GM12878 (cell line): ENCODE measurements around the gene EVX1.

Experiments
- BCL3 ChIP-seq: IDR thresholded peaks from 2 replicates; pipeline ENCODE4 v1.6.1; 2011; ENCODE audit warnings: borderline replicate concordance, low read depth, mild to moderate bottlenecking, moderate library complexity, low read length; ENCODE audit not compliant: insufficient read depth, poor library complexity, severe bottlenecking
- CBX5 ChIP-seq: sonication (generic); IDR thresholded peaks from 2 replicates; pipeline ENCODE4 v1.6.1; 2016; ENCODE audit warnings: low read depth, moderate library complexity, mild to moderate bottlenecking, inconsistent platforms
- EP300 ChIP-seq, 2 experiments: fragments of 150-350 bp in 1 of 2; IDR thresholded peaks; 2 replicates each; pipeline ENCODE4 v1.6.1; 2011 to 2012; ENCODE audit warnings: low read depth in 2 of 2, low read length in 2 of 2, borderline replicate concordance in 1 of 2, improper control_type of control experiment in 1 of 2, inconsistent platforms in 1 of 2; ENCODE audit not compliant: control insufficient read depth in 1 of 2
- PAX8 ChIP-seq: fragments of 450-650 bp; IDR thresholded peaks from 2 replicates; pipeline ENCODE4 v1.6.1; 2017; ENCODE audit warnings: mild to moderate bottlenecking, moderate library complexity
- PBX3 ChIP-seq: IDR thresholded peaks from 2 replicates; pipeline ENCODE4 v1.6.1; 2011; ENCODE audit warnings: mild to moderate bottlenecking, low read depth, low read length, moderate library complexity; ENCODE audit not compliant: insufficient replicate concordance
- POLR2A ChIP-seq: IDR thresholded peaks from 2 replicates; pipeline ENCODE4 v1.6.1; 2011; ENCODE audit warnings: low read depth, mild to moderate bottlenecking, low read length
- SIX5 ChIP-seq: IDR thresholded peaks from 2 replicates; pipeline ENCODE4 v1.6.1; 2011; ENCODE audit warnings: mild to moderate bottlenecking, low read depth, low read length, moderate library complexity; ENCODE audit not compliant: severe bottlenecking
- ZSCAN29 ChIP-seq: fragments of 450-650 bp; IDR thresholded peaks from 2 replicates; pipeline ENCODE4 v1.6.1; 2017; ENCODE audit warnings: mild to moderate bottlenecking, moderate library complexity
- TF ChIP-seq, protein P1 (sequence below), 3 experiments: IDR thresholded peaks in 2 of 3; conservative IDR thresholded peaks in 1 of 3; 2 replicates each; pipeline ENCODE4 v1.5.1; 2011; ENCODE audit warnings: low read depth in 3 of 3, low read length in 3 of 3, mild to moderate bottlenecking in 3 of 3, control low read depth in 2 of 3, moderate library complexity in 2 of 3, inconsistent platforms in 1 of 3, mixed read lengths in 1 of 3; ENCODE audit not compliant: control insufficient read depth in 2 of 3, insufficient read depth in 1 of 3; ENCODE audit errors: extremely low read depth in 1 of 3

GRCh38 chr7:27203365-27203953 lies 39.1 kb upstream of the EVX1 start:
- TF ChIP-seq POLR2A: no peak
- no peak for TF ChIP-seq EP300 (IDR thresholded peaks at IDR 0.05; ENCODE audit: borderline replicate concordance in 1 of 2, control insufficient read depth in 1 of 2, low read depth in 2 of 2, low read length in 2 of 2)
- TF ChIP-seq, protein P1, sequence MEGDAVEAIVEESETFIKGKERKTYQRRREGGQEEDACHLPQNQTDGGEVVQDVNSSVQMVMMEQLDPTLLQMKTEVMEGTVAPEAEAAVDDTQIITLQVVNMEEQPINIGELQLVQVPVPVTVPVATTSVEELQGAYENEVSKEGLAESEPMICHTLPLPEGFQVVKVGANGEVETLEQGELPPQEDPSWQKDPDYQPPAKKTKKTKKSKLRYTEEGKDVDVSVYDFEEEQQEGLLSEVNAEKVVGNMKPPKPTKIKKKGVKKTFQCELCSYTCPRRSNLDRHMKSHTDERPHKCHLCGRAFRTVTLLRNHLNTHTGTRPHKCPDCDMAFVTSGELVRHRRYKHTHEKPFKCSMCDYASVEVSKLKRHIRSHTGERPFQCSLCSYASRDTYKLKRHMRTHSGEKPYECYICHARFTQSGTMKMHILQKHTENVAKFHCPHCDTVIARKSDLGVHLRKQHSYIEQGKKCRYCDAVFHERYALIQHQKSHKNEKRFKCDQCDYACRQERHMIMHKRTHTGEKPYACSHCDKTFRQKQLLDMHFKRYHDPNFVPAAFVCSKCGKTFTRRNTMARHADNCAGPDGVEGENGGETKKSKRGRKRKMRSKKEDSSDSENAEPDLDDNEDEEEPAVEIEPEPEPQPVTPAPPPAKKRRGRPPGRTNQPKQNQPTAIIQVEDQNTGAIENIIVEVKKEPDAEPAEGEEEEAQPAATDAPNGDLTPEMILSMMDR (IDR thresholded peaks at IDR 0.05 in 2 of 3, conservative IDR thresholded peaks at IDR 0.05 in 1 of 3; ENCODE audit: control insufficient read depth in 2 of 3, extremely low read depth in 1 of 3, insufficient read depth in 1 of 3, low read depth in 3 of 3, low read length in 3 of 3): no peak
- TF ChIP-seq ZSCAN29: no peak
- no peak for TF ChIP-seq SIX5
- TF ChIP-seq CBX5: no peak
- TF ChIP-seq PAX8: no peak
- no peak for TF ChIP-seq BCL3
- no peak for TF ChIP-seq PBX3
